K562 (cell line): ENCODE data around the gene GMDS. TPM values are rescaled to one million over a fixed set of nuclear protein-coding genes. Genes with fewer than 3 reads are reported as not detected.

Source experiments
- ATAC-seq: fragments of 200-7000 bp; cut with Tn5 transposase; 3 replicates; pipeline ENCODE4 v1.9.1; 2020; ENCODE audit warnings: moderate library complexity
- BruUV-seq: library from RNA; stranded (reverse); fragments of 400-500 nt; replicated peaks from 2 replicates; lab custom pipeline; 2021; lab: Mats Ljungman, UMichigan
- CTCF ChIA-PET: fragments of 300-600 bp; formaldehyde crosslinking; extraction: SDS; loops from one replicate; lab custom pipeline; 2021; ENCODE audit warnings: low intra/inter-chr PET ratio; lab: Yijun Ruan, JAX
- POLR2A ChIA-PET: fragments of 300-600, 350-650 bp; sonication (Branson Sonifier 250); formaldehyde crosslinking; extraction: SDS; loops from one replicate; lab custom pipeline; 2021; ENCODE audit warnings: antibody characterized with exemption, inconsistent platforms; lab: Yijun Ruan, JAX
- DNase-seq, 4 experiments: peaks; one replicate each; pipeline versions ENCODE4 v3.0.0 to v3.0.0-alpha.2; 2011 to 2018; ENCODE audit warnings: low spot score in 3 of 4, mixed read lengths in 3 of 4; ENCODE audit errors: extremely low read depth in 1 of 4
- FAIRE-seq: peaks from 2 replicates; lab custom pipeline; 2011; peaks lifted over from hg19 to GRCh38; lab: Jason Lieb, UNC
- H2AFZ ChIP-seq: 2 replicates; pipeline ENCODE4 v1.6.0; 2011; ENCODE audit warnings: low read depth, low read length, control low read depth, inconsistent platforms
- H3K27ac ChIP-seq: fragments of 200-600 bp; 3 replicates; pipeline ENCODE4 v1.8.0; 2011; ENCODE audit warnings: low read depth, mild to moderate bottlenecking, control low read depth, inconsistent platforms, low read length, moderate library complexity, mixed read lengths; ENCODE audit errors: extremely low read depth
- H3K27me3 ChIP-seq, 2 experiments: fragments of 300-600 bp in 1 of 2; 2 replicates in 1 of 2; 3 replicates in 1 of 2; pipeline versions ENCODE4 v1.6.0 to v1.8.0; 2011; ENCODE audit warnings: inconsistent platforms in 2 of 2, low read length in 2 of 2, mild to moderate bottlenecking in 1 of 2, mixed read lengths in 1 of 2, moderate library complexity in 1 of 2; ENCODE audit not compliant: control insufficient read depth in 2 of 2, insufficient read depth in 2 of 2
- H3K36me3 ChIP-seq: fragments of 300-600 bp; 3 replicates; pipeline ENCODE4 v1.8.0; 2011; ENCODE audit warnings: mild to moderate bottlenecking, low read length, inconsistent platforms; ENCODE audit not compliant: control insufficient read depth, insufficient read depth
- H3K4me1 ChIP-seq, 2 experiments: fragments of 200-600 bp in 1 of 2; replicated peaks in 1 of 2; 2 replicates in 1 of 2; 3 replicates in 1 of 2; pipeline versions ENCODE4 v1.5.1 to v1.8.0; 2011; ENCODE audit warnings: inconsistent platforms in 2 of 2, low read length in 2 of 2, mild to moderate bottlenecking in 1 of 2, mixed read lengths in 1 of 2, moderate library complexity in 1 of 2; ENCODE audit not compliant: control insufficient read depth in 2 of 2, insufficient read depth in 2 of 2
- H3K4me2 ChIP-seq: 2 replicates; pipeline ENCODE4 v1.6.1; 2011; ENCODE audit warnings: low read length, control low read depth, inconsistent platforms, mixed read lengths; ENCODE audit not compliant: insufficient read depth
- H3K4me3 ChIP-seq: fragments of 200-600 bp; sonication (generic), shearing (Covaris generic); 2 replicates; pipeline ENCODE4 v1.5.1; 2016; ENCODE audit warnings: control low read depth, inconsistent platforms
- H3K79me2 ChIP-seq: fragments of 200-600 bp; 3 replicates; pipeline ENCODE4 v1.8.0; 2011; ENCODE audit warnings: low read length, inconsistent platforms; ENCODE audit not compliant: control insufficient read depth, insufficient read depth
- H3K9ac ChIP-seq, 2 experiments: 2 replicates each; pipeline versions ENCODE4 v1.6.0 to v1.6.1; 2011; ENCODE audit warnings: low read depth in 2 of 2, low read length in 2 of 2, control low read depth in 1 of 2, inconsistent platforms in 1 of 2, mild to moderate bottlenecking in 1 of 2, mixed read lengths in 1 of 2; ENCODE audit not compliant: insufficient read depth in 1 of 2
- H3K9me1 ChIP-seq: one replicate; pipeline ENCODE4 v1.6.0; 2011; ENCODE audit warnings: inconsistent platforms, mild to moderate bottlenecking, low read length, moderate library complexity; ENCODE audit not compliant: control insufficient read depth, insufficient read depth
- H3K9me3 ChIP-seq: replicated peaks from 2 replicates; pipeline ENCODE4 v1.5.1; 2011; ENCODE audit warnings: low read depth, low read length, inconsistent platforms; ENCODE audit not compliant: control insufficient read depth, insufficient read depth
- H4K20me1 ChIP-seq: replicated peaks from 2 replicates; pipeline ENCODE4 v1.6.1; 2011; ENCODE audit warnings: low read length, inconsistent platforms, mixed read lengths; ENCODE audit not compliant: control insufficient read depth, insufficient read depth
- ARID3B ChIP-seq: fragments of 250-450 bp; sonication (Bioruptor Pico); IDR thresholded peaks from 2 replicates; pipeline ENCODE4 v1.4.0; 2020; ENCODE audit warnings: borderline replicate concordance
- CBFA2T3 ChIP-seq: fragments of 450-650 bp; IDR thresholded peaks from 2 replicates; pipeline ENCODE4 v1.6.1; 2017
- CCNT2 ChIP-seq: IDR thresholded peaks from 2 replicates; pipeline ENCODE4 v1.6.1; 2011; ENCODE audit warnings: borderline replicate concordance, low read depth, mild to moderate bottlenecking, moderate library complexity, mixed read lengths, low read length; ENCODE audit not compliant: insufficient read length; ENCODE audit errors: extremely low read depth
- FOS ChIP-seq: IDR thresholded peaks from 3 replicates; pipeline ENCODE4 v1.6.1; 2011; ENCODE audit not compliant: insufficient read length; ENCODE audit errors: extremely low read depth
- HNRNPLL ChIP-seq: fragments of 200-400 bp; formaldehyde crosslinking; IDR thresholded peaks from 2 replicates; pipeline ENCODE4 v1.6.1; 2017; ENCODE audit warnings: low read length, low read depth, mild to moderate bottlenecking; ENCODE audit not compliant: poor library complexity, severe bottlenecking
- HOXB6 ChIP-seq: fragments of 250-450 bp; sonication (Bioruptor Pico); IDR thresholded peaks from 2 replicates; pipeline ENCODE4 v1.5.1; 2022; ENCODE audit warnings: mild to moderate bottlenecking, borderline replicate concordance
- KLF16 ChIP-seq: IDR thresholded peaks from 2 replicates; pipeline ENCODE4 v1.6.1; 2016; ENCODE audit warnings: antibody characterized with exemption
- LEF1 ChIP-seq: fragments of 450-650 bp; IDR thresholded peaks from 2 replicates; pipeline ENCODE4 v1.6.1; 2016; ENCODE audit warnings: mild to moderate bottlenecking
- NBN ChIP-seq: fragments of 450-650 bp; IDR thresholded peaks from 2 replicates; pipeline ENCODE4 v1.6.1; 2016; ENCODE audit warnings: low read depth, mild to moderate bottlenecking
- NFYB ChIP-seq: IDR thresholded peaks from 2 replicates; pipeline ENCODE4 v1.6.1; 2011; ENCODE audit warnings: mild to moderate bottlenecking, moderate library complexity; ENCODE audit not compliant: insufficient read length; ENCODE audit errors: extremely low read depth
- NR2F6 ChIP-seq: fragments of 450-650 bp; formaldehyde crosslinking; IDR thresholded peaks from 2 replicates; pipeline ENCODE4 v1.4.0; 2020; ENCODE audit warnings: mild to moderate bottlenecking
- RBM39 ChIP-seq: fragments of 200-400 bp; formaldehyde crosslinking; optimal IDR thresholded peaks from 2 replicates; pipeline ENCODE3; 2018; ENCODE audit warnings: low read depth, low read length
- TOE1 ChIP-seq, 2 experiments: fragments of 450-650 bp in 1 of 2; sonication (generic) in 1 of 2; formaldehyde crosslinking in 1 of 2; IDR thresholded peaks; 2 replicates each; pipeline versions ENCODE4 v1.7.1 to v1.8.0; 2016 to 2022; ENCODE audit warnings: borderline replicate concordance in 2 of 2, mild to moderate bottlenecking in 2 of 2, antibody characterized with exemption in 1 of 2, inconsistent platforms in 1 of 2, low read depth in 1 of 2, missing genetic modification reagents in 1 of 2, moderate library complexity in 1 of 2
- ZNF408 ChIP-seq: fragments of 250-450 bp; sonication (Bioruptor Pico); IDR thresholded peaks from 2 replicates; pipeline ENCODE4 v1.4.0; 2020; ENCODE audit warnings: low read depth, mild to moderate bottlenecking, moderate library complexity
- ZNF507 ChIP-seq: conservative IDR thresholded peaks from 2 replicates; pipeline ENCODE4 v1.6.1; 2017; ENCODE audit warnings: missing genetic modification characterization, missing compliant biosample characterization
- ZNF766 ChIP-seq: fragments of 200-800 bp; sonication (Bioruptor generic); conservative IDR thresholded peaks from 2 replicates; pipeline ENCODE4 v1.6.1; 2016; ENCODE audit warnings: missing genetic modification characterization, missing compliant biosample characterization
- WGBS: fragments of 100-300 bp; shearing (Covaris generic); methylation state at CpG from one replicate; pipeline ENCODE4 v1.1.6; 2016; ENCODE audit warnings: low coverage, mixed read lengths; ENCODE audit not compliant: insufficient coverage; ENCODE audit errors: missing lambda C conversion rate; 5-methylcytosine and 5-hydroxymethylcytosine counted together
- in situ Hi-C: fragments of 300-500 bp; cut with MboI; formaldehyde crosslinking; loops from 4 replicates; pipeline ENCODE4 v1.15.0; 2018; ENCODE audit warnings: inconsistent platforms, mixed read lengths
- intact Hi-C: fragments of 100-400 bp; cut with micrococcal nuclease; formaldehyde crosslinking; loops from 2 replicates; pipeline ENCODE4 v1.14.2; 2022
- polyA plus RNA-seq, 8 experiments: library from polyadenylated mRNA; depleted of rRNA in 4 of 8; stranded (reverse) in 5 of 8; unstranded in 3 of 8; fragments of >200 nt; fragmentation: Nextera tagmentation in 2 of 8; fragmentation: Illumina TruSeq in 1 of 8; extraction: Ambion mirVana in 2 of 8; extraction: Trizol in 1 of 8; gene quantifications; 2 replicates each; pipeline versions ENCODE4 v1.2.1 to v1.2.3, GENCODE V29; 2011 to 2014; ENCODE audit warnings: inconsistent platforms in 1 of 8, missing spikeins in 1 of 8
- total RNA-seq, 7 experiments: library from RNA; depleted of rRNA in 6 of 7; stranded (reverse); fragments of >200 nt in 6 of 7; fragmentation: Illumina TruSeq in 2 of 7; extraction: Trizol in 2 of 7; gene quantifications; 2 replicates each; pipeline versions ENCODE4 v1.2.1 to v1.2.3, GENCODE V29; 2011 to 2021; ENCODE audit warnings: low replicate concordance in 1 of 7

Gene GMDS
- total and polyA plus RNA-seq, 9 of the 15 experiments (the other 6 are each of a cell fraction or from before 2014, with no cell fraction given), result 0.48 to 31.8 (median 13.4) TPM

GRCh38 chr6:2166717-2167116 is 78.7 kb downstream of the GMDS start:
- intact Hi-C loops, result no loop called here
- in situ Hi-C loops, result no loop called here
- WGBS, result 0% methylated on average over 1 of the region's 1 CpG
- Histone ChIP-seq H3K4me3 (no peak overlapping the region), H3K36me3 (no peaks in the 10 kb centered on the region), H3K9ac (no peak overlapping the region), H3K79me2 (no peaks in the 10 kb centered on the region), H3K4me2 (no peak overlapping the region), H4K20me1 (0 out of 2 replicates have a peak, but pooled peaks cover 9% of the 10 kb centered on the region), H3K4me1 (no peaks in the 10 kb centered on the region), H2AFZ (no peak overlapping the region), H3K27me3 (peaks cover 3 to 4% of the 10 kb centered on the region in 2 experiments; a peak in 4 of 5 replicates), H3K9me1 (no peaks in the 10 kb centered on the region), H3K27ac (no peak overlapping the region), H3K9me3 (no peaks in the 10 kb centered on the region)
- ChIA-PET CTCF (no interaction called here), POLR2A (no interaction called here)
- TF ChIP-seq ZNF766 (CRISPR knock-in tag) (no peak), LEF1 (no peak), FOS (no peak), NBN (no peak), HNRNPLL (no peak), ZNF408 (CRISPR knock-in tag) (no peak), TOE1 (IDR thresholded peaks at IDR 0.05; ENCODE audit: borderline replicate concordance) (no peak), TOE1 (CRISPR knock-in tag; IDR thresholded peaks at IDR 0.05; ENCODE audit: borderline replicate concordance, low read depth) (no peak), CBFA2T3 (no peak), RBM39 (no peak), HOXB6 (CRISPR knock-in tag) (no peak), NR2F6 (CRISPR knock-in tag) (no peak), ZNF507 (no peak), NFYB (no peak), CCNT2 (no peak), ARID3B (no peak), KLF16 (no peak)
- no peak for ATAC-seq
- BruUV-seq, result no TSS peak
- FAIRE-seq, result no peak
- DNase-seq, result no peak
